MCF 10A (cell line): ENCODE measurements around the gene SELENOW. TPM values are rescaled to one million over a fixed set of nuclear protein-coding genes. Genes with fewer than 3 reads are reported as not detected.

Experiments used
- BruUV-seq: library from RNA; stranded (reverse); fragments of 400-500 nt; replicated peaks from 2 replicates; lab custom pipeline; 2021; lab: Mats Ljungman, UMichigan
- CTCF ChIA-PET: fragments of 300-600 bp; sonication (Branson Sonifier 250); formaldehyde crosslinking; extraction: SDS; loops from one replicate; lab custom pipeline; 2021; ENCODE audit warnings: antibody characterized with exemption, inconsistent platforms; lab: Yijun Ruan, JAX
- POLR2A ChIA-PET: fragments of 300-600, 350-650 bp; sonication (Branson Sonifier 250); formaldehyde crosslinking; extraction: SDS; loops from one replicate; lab custom pipeline; 2020; ENCODE audit warnings: antibody characterized with exemption, inconsistent platforms; lab: Yijun Ruan, JAX
- DNase-seq: peaks from one replicate; pipeline ENCODE4 v3.0.0-alpha.2; 2018; ENCODE audit not compliant: unreplicated experiment
- H3K27ac Mint-ChIP-seq: one replicate; pipeline ENCODE4 v1.8.0; 2022; ENCODE audit warnings: mild to moderate bottlenecking, low read depth, mixed read lengths; ENCODE audit not compliant: unreplicated experiment
- H3K27me3 Mint-ChIP-seq: one replicate; pipeline ENCODE4 v1.8.0; 2022; ENCODE audit warnings: mixed read lengths; ENCODE audit not compliant: insufficient read depth, unreplicated experiment
- H3K36me3 Mint-ChIP-seq: one replicate; pipeline ENCODE4 v1.8.0; 2022; ENCODE audit warnings: mild to moderate bottlenecking, moderate library complexity, mixed read lengths; ENCODE audit not compliant: insufficient read depth, unreplicated experiment
- H3K4me1 Mint-ChIP-seq: one replicate; pipeline ENCODE4 v1.8.0; 2022; ENCODE audit warnings: mixed read lengths; ENCODE audit not compliant: insufficient read depth, unreplicated experiment
- H3K4me3 Mint-ChIP-seq: one replicate; pipeline ENCODE4 v1.8.0; 2022; ENCODE audit warnings: mild to moderate bottlenecking, moderate library complexity, mixed read lengths; ENCODE audit not compliant: unreplicated experiment
- H3K9me3 Mint-ChIP-seq: one replicate; pipeline ENCODE4 v1.8.0; 2022; ENCODE audit warnings: mixed read lengths; ENCODE audit not compliant: unreplicated experiment
- CTCF ChIP-seq: fragments of 200-600 bp; IDR thresholded peaks from one replicate; pipeline ENCODE4 v1.8.0; 2022; ENCODE audit warnings: antibody characterized with exemption, mild to moderate bottlenecking; ENCODE audit not compliant: unreplicated experiment
- intact Hi-C: fragments of 100-400 bp; cut with micrococcal nuclease; formaldehyde crosslinking; loops from 2 replicates; pipeline ENCODE4 v1.14.1; 2022
- total RNA-seq: library from RNA; stranded (reverse); gene quantifications from 2 replicates; pipeline ENCODE4 v1.2.3, GENCODE V29; 2022

The SELENOW gene
- total RNA-seq, 1 experiment from 2014 or later: 115 TPM

GRCh38 chr19:47821460-47822020 lies 43.0 kb downstream of the SELENOW start, which contains the start of gene CRX:
TSS of gene CRX (plus strand) at chr19:47821937. CDS start at chr19:47834444, 12,507 bp downstream.
- no peaks in the 10 kb centered on the region for H3K4me1 Mint-ChIP-seq
- no peak for TF ChIP-seq CTCF
- H3K27ac Mint-ChIP-seq: no peak within 1 kb of the TSS
- H3K27me3 Mint-ChIP-seq: peaks cover 40% of the 10 kb centered on the region
- ChIA-PET POLR2A (no interaction called here), CTCF (interaction anchor here (1.0 kb wide), 1 partner anchor 36 kb away, joined by 3 read pairs; no protein-coding TSS in a partner anchor)
- no peak within 1 kb of the TSS for H3K4me3 Mint-ChIP-seq
- BruUV-seq: no TSS peak
- DNase-seq: no peak
- intact Hi-C loops: no loop called here
- no peaks in the 10 kb centered on the region for H3K9me3 Mint-ChIP-seq
- no peaks in the 10 kb centered on the region for H3K36me3 Mint-ChIP-seq

- TF ChIP-seq CTCF: no peak
- Mint-ChIP-seq H3K9me3 (no peaks in the 10 kb centered on the region), H3K27me3 (peaks cover 23% of the 10 kb centered on the region), H3K4me1 (no peaks in the 10 kb centered on the region), H3K36me3 (no peaks in the 10 kb centered on the region), H3K27ac (no peak overlapping the region), H3K4me3 (no peak overlapping the region)
- POLR2A ChIA-PET: no interaction called here
- BruUV-seq: no TSS peak
- CTCF ChIA-PET: interaction anchor here (0.8 to 1.0 kb wide), 3 partner anchors 33 to 59 kb away, joined by 3 read pairs; no protein-coding TSS in a partner anchor
- no peak for DNase-seq
- intact Hi-C loops: no loop called here
Measured at GRCh38 chr19:47824396-47824795, 45.9 kb downstream of the SELENOW start.

- no peak for DNase-seq
- no peaks in the 10 kb centered on the region for H3K4me1 Mint-ChIP-seq
- H3K27me3 Mint-ChIP-seq: no peaks in the 10 kb centered on the region
- H3K27ac Mint-ChIP-seq: no peak overlapping the region
- no peak overlapping the region for H3K4me3 Mint-ChIP-seq
- intact Hi-C loops: no loop called here
- no TSS peak for BruUV-seq
- ChIA-PET CTCF (no interaction called here), POLR2A (no interaction called here)
- no peak for TF ChIP-seq CTCF
- H3K36me3 Mint-ChIP-seq: no peaks in the 10 kb centered on the region
- no peaks in the 10 kb centered on the region for H3K9me3 Mint-ChIP-seq
Measured at GRCh38 chr19:47826800-47827199, 48.3 kb downstream of the SELENOW start.

- intact Hi-C loops: no loop called here
- no peaks in the 10 kb centered on the region for H3K36me3 Mint-ChIP-seq
- ChIA-PET CTCF (no interaction called here), POLR2A (no interaction called here)
- H3K4me1 Mint-ChIP-seq: no peaks in the 10 kb centered on the region
- DNase-seq: no peak
- no peak overlapping the region for H3K4me3 Mint-ChIP-seq
- BruUV-seq: no TSS peak
- H3K27me3 Mint-ChIP-seq: no peaks in the 10 kb centered on the region
- no peak overlapping the region for H3K27ac Mint-ChIP-seq
- TF ChIP-seq CTCF: no peak
- H3K9me3 Mint-ChIP-seq: no peaks in the 10 kb centered on the region
Measured at GRCh38 chr19:47832723-47833122, 54.2 kb downstream of the SELENOW start.

Other genes with a start within 250 kb of the SELENOW start
- not detected in 2 replicates for gene ZNF541, start 205.6 kb upstream of the SELENOW start, total RNA-seq
- gene BICRA, start 169.6 kb upstream of the SELENOW start, total RNA-seq: 13.1 and 16.8 TPM in 2 replicates
- gene EHD2, start 65.3 kb upstream of the SELENOW start, total RNA-seq: 88.8 and 104 TPM in 2 replicates
- gene NOP53, start 33.2 kb upstream of the SELENOW start, total RNA-seq: 165 and 211 TPM in 2 replicates
- gene TPRX1, start 25.8 kb downstream of the SELENOW start, total RNA-seq: not detected in 2 replicates
- gene CRX, start 43.2 kb downstream of the SELENOW start, total RNA-seq: not detected in 2 replicates
- not detected in 2 replicates for gene TPRX2, start 80.5 kb downstream of the SELENOW start, total RNA-seq
- not detected in 2 replicates for gene SULT2A1, start 107.6 kb downstream of the SELENOW start, total RNA-seq
- gene BSPH1, start 213.5 kb downstream of the SELENOW start, total RNA-seq: not detected in 2 replicates
- not detected in 2 replicates for gene ELSPBP1, start 215.9 kb downstream of the SELENOW start, total RNA-seq